ENCODE data around the gene MICALL1.

Gene MICALL1

DNA sequence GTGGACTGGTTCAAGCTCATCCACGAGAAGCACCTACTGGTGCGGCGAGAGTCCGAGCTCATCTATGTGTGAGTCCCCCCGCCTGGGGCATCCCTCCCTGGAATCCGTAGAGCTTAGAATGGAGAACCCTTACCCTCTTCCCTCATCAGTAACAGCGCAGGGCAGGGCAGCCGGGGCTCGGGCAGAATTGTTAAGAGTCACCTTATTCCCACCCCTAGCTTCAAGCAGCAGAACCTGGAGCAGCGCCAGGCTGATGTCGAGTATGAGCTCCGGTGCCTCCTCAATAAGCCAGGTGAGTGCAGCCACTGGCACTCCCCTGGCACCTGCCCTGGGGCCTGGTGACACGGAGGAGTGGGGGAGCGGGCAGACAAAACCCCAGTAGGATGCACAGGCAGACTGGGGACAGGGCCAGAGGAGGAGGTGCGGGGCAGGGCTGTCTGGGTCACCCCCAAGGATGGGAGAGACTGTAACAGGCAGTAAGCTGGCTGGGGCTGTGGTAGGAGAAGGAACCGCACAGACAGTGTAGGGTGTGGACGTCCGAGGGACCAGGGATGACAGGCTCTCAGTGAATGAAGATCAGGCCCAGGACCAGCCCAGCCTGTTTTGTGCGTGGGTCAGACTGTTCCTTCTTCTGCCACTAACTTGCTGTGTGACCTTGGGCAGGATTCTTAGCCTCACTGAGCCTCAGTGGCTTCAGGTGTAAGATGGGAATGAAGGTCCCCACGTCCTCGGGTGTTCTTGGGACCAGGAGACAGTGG, 26.9 kb downstream of the MICALL1 start:
- TF ChIP-seq, protein P1, sequence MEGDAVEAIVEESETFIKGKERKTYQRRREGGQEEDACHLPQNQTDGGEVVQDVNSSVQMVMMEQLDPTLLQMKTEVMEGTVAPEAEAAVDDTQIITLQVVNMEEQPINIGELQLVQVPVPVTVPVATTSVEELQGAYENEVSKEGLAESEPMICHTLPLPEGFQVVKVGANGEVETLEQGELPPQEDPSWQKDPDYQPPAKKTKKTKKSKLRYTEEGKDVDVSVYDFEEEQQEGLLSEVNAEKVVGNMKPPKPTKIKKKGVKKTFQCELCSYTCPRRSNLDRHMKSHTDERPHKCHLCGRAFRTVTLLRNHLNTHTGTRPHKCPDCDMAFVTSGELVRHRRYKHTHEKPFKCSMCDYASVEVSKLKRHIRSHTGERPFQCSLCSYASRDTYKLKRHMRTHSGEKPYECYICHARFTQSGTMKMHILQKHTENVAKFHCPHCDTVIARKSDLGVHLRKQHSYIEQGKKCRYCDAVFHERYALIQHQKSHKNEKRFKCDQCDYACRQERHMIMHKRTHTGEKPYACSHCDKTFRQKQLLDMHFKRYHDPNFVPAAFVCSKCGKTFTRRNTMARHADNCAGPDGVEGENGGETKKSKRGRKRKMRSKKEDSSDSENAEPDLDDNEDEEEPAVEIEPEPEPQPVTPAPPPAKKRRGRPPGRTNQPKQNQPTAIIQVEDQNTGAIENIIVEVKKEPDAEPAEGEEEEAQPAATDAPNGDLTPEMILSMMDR (IDR thresholded peaks at IDR 0.05) = no peak

DNA sequence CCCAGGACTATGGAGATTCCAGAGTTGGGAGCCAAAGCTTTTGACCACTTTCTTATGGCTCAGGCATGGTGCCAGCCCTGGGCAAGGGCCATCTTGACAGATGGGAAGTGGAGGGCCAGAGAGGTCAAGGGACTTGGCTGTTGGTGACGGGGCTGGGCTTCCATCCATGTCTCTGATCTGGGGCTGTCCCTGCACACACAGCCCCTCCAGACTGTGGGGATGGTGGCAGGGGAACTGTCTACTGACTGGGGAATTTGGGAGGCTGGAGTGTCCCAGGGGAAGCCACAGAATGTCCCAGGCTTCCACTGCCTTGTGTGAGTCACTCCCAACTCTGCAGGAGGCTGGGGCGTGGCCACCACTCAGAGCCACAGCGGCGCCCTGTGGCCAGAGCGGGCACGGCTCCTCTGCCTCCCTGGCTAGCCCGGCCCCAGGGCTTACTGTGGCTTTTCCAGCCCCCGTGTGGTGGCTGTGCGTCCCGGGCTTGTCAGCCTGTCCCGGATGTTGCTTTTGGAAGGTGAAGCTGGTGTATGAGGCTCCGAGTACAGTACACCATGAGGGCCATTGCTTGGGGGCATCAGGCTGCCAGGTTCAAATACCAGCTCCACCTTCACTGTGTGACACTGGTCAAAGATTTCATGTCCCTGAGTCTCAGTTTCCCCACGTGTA, 27.7 kb downstream of the MICALL1 start:
- TF ChIP-seq, protein P1 (IDR thresholded peaks at IDR 0.05) = peak; percentile 99

DNA sequence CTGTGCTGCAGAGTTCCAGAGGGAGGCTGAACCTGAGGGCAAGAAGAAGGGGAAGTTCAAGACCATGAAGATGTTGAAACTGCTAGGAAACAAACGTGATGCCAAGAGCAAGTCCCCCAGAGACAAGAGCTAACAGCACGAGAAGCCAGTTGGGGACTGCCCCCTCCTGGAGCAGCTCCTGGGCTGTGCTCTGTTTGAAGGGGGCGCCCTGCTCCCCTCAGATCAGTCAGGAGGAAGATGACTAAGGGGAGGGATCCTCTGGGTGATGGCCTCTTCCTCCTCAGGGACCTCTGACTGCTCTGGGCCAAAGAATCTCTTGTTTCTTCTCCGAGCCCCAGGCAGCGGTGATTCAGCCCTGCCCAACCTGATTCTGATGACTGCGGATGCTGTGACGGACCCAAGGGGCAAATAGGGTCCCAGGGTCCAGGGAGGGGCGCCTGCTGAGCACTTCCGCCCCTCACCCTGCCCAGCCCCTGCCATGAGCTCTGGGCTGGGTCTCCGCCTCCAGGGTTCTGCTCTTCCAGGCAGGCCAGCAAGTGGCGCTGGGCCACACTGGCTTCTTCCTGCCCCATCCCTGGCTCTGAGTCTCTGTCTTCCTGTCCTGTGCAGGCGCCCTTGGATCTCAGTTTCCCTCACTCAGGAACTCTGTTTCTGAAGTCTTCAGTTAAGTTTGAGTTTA, 34.7 kb downstream of the MICALL1 start:
- TF ChIP-seq, protein P1 (IDR thresholded peaks at IDR 0.05) = no peak

DNA sequence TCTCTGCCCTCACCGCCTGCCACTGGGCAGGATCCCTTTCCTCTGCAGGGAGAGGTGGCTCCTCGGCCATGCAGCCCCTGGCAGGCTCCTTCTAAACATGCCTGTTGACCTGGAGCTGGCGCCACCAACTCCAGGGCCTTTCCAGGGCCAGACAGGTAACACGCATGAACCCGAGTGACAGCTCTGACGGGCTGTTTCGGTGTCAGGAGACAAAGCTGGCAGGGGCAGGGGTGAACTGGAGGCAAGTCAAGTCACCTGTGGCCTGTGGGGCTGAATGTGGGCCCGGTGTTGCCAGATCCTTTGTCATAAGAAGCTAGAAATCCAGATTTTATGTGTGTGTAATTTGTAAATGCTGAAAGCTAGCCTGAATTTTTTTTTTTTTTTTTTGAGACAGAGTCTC, 36.0 kb downstream of the MICALL1 start:
- TF ChIP-seq, protein P1 (IDR thresholded peaks at IDR 0.05) = no peak

DNA sequence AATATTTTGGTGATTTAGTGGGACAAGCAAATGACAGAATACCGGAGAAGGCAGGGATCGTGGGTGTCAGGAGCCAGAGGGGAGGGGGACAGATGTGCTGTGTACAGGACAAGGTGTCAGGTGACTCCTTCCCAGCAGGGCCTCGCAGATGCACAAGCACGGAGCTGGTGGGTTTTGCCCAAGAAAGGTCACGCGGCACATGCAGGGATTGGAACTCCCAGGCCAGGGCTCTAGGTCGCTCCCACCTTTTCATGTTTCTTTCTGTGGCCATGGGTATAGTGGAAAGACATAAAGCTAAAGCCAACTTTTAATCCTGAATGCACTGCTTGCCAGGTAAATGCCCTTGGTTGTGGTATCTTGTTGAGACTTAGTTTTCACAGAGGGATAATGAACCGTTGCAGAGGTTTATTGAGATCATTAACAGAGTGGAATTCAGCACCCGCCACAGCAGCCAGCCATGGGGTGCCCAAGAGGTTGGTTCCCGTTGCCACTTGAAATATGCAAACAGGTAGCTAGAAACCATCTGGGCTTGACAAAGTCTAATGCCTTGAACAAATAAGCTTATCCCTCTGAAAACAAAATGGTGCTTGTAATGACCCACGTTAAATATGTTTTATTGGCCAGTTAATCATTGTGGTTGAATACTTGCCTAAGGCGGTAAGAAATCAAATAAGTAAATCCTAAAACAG, 37.2 kb downstream of the MICALL1 start:
- TF ChIP-seq, protein P1 (IDR thresholded peaks at IDR 0.05) = no peak

DNA sequence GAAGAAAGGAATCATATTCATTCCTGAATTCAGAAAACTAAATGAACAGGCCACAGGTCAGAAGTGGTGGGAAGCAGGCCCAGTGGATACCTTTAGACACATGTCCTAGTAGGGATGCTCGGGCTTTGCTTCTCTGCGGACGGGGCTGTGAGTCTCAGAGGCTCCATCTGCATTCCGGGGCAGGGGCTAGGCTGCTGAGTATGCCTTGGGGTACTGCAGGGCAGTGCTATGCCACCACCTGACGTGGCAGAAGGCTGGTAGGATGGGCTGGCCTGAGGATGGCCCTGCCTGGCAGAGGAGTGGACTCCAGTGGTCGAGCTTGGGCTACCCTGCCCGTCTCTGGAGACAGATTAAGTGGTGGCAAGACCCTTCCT, 37.7 kb downstream of the MICALL1 start:
- TF ChIP-seq, protein P1 (IDR thresholded peaks at IDR 0.05) = no peak

DNA sequence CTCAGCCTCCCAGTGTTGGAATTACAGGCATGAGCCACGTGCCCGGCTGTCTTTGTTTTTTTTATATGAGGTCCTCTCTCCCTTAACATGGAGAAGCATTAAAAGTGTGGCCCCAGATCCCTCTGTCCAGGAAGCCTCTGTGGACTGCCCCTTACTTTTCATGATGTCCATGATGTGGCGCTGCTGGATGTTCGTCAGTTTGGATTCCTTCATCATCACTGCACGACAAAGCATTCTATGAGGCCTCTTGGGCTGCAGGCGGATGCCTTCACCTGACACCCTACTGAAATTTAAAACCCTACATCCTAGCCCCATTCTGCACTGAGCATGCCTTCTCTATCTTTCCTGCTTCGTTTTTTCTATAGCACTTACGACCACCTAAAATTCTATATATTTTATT, 45.2 kb downstream of the MICALL1 start:
- TF ChIP-seq, protein P1 (IDR thresholded peaks at IDR 0.05) = no peak

Measured in LNCAP (cell line).